OCI-LY7 (cell line): ENCODE data around the gene RUFY3. TPM values are rescaled to one million over a fixed set of nuclear protein-coding genes. Genes with fewer than 3 reads are reported as not detected.
"Not testable (repeated sequence)": the region's sequence is repeated elsewhere in the genome, so short reads cannot be mapped to it uniquely, and the experiment has no call there.

ENCODE experiments used
- BruUV-seq: library from RNA; stranded (reverse); fragments of 400-500 nt; replicated peaks from 2 replicates; lab custom pipeline; 2021; lab: Mats Ljungman, UMichigan
- CTCF ChIA-PET: fragments of 300-600 bp; sonication (Branson Sonifier 250); formaldehyde crosslinking; loops from one replicate; lab custom pipeline; 2022; ENCODE audit warnings: antibody characterized with exemption; ENCODE audit not compliant: unreplicated experiment; lab: Charles Lee
- POLR2A ChIA-PET: fragments of 300-600 bp; sonication (Branson Sonifier 250); formaldehyde crosslinking; loops from one replicate; lab custom pipeline; 2022; ENCODE audit warnings: antibody characterized with exemption; lab: Charles Lee
- DNase-seq: peaks from one replicate; pipeline ENCODE4 v3.0.0-alpha.2; 2015; ENCODE audit warnings: low spot score
- H2AFZ ChIP-seq: fragments of 200-600 bp; sonication (generic), shearing (Covaris generic); 2 replicates; pipeline ENCODE4 v1.6.1; 2014; ENCODE audit warnings: mild to moderate bottlenecking, antibody characterized with exemption, low read length, moderate library complexity
- H3K27ac ChIP-seq: fragments of 200-600 bp; sonication (generic); 2 replicates; pipeline ENCODE4 v1.5.1; 2014; ENCODE audit warnings: mixed run types, low read depth, mild to moderate bottlenecking, moderate library complexity, low read length, inconsistent platforms; ENCODE audit not compliant: poor library complexity, severe bottlenecking
- H3K36me3 ChIP-seq: fragments of 200-600 bp; sonication (generic); 2 replicates; pipeline ENCODE4 v1.6.1; 2014; ENCODE audit warnings: mild to moderate bottlenecking, antibody characterized with exemption, low read length, moderate library complexity, mixed read lengths; ENCODE audit not compliant: insufficient read depth
- H3K4me1 ChIP-seq: fragments of 200-600 bp; sonication (generic); 2 replicates; pipeline ENCODE4 v1.5.1; 2014; ENCODE audit warnings: mild to moderate bottlenecking, low read length; ENCODE audit not compliant: insufficient read depth, poor library complexity, severe bottlenecking
- H3K4me2 ChIP-seq: fragments of 200-600 bp; sonication (generic); 2 replicates; pipeline ENCODE4 v1.6.1; 2014; ENCODE audit warnings: mild to moderate bottlenecking, low read length
- H3K4me3 ChIP-seq: fragments of 200-600 bp; sonication (generic); 2 replicates; pipeline ENCODE4 v1.5.1; 2014; ENCODE audit warnings: mild to moderate bottlenecking, low read depth, low read length; ENCODE audit not compliant: poor library complexity, severe bottlenecking
- H3K79me2 ChIP-seq: fragments of 200-600 bp; sonication (generic); 2 replicates; pipeline ENCODE4 v1.6.1; 2016; ENCODE audit warnings: low read depth, mild to moderate bottlenecking, low read length, moderate library complexity, mixed read lengths; ENCODE audit not compliant: insufficient read depth
- H3K9me2 ChIP-seq: fragments of 200-600 bp; sonication (generic); 2 replicates; pipeline ENCODE4 v1.6.1; 2016; ENCODE audit warnings: mild to moderate bottlenecking, low read length, mixed read lengths; ENCODE audit not compliant: insufficient read depth
- H3K9me3 ChIP-seq: fragments of 200-600 bp; sonication (generic); 2 replicates; pipeline ENCODE4 v1.6.1; 2014; ENCODE audit warnings: mild to moderate bottlenecking, mixed run types, low read length, mixed read lengths
- H4K20me1 ChIP-seq: fragments of 200-600 bp; sonication (generic); 2 replicates; pipeline ENCODE4 v1.6.1; 2014; ENCODE audit warnings: mild to moderate bottlenecking, antibody characterized with exemption, low read length, moderate library complexity, mixed read lengths; ENCODE audit not compliant: insufficient read depth
- CTCF ChIP-seq: fragments of 200-600 bp; sonication (generic); conservative IDR thresholded peaks from 2 replicates; pipeline ENCODE4 v1.5.1; 2014; ENCODE audit warnings: mild to moderate bottlenecking, antibody characterized with exemption, low read length, moderate library complexity, mixed read lengths
- EZH2phosphoT487 ChIP-seq: fragments of 200-600 bp; sonication (generic); IDR thresholded peaks from 2 replicates; pipeline ENCODE4 v1.6.1; 2018; ENCODE audit warnings: low read depth, borderline replicate concordance, mild to moderate bottlenecking, mixed run types, antibody characterized with exemption, low read length, moderate library complexity, mixed read lengths
- intact Hi-C: fragments of 100-400 bp; cut with micrococcal nuclease; formaldehyde crosslinking; loops from one replicate; pipeline ENCODE4 v1.10.0; 2022; ENCODE audit not compliant: unreplicated experiment
- total RNA-seq, 2 experiments: library from RNA; depleted of rRNA in 1 of 2; stranded (reverse); fragments of >200 nt in 1 of 2; shearing (Covaris generic) in 1 of 2; gene quantifications; 2 replicates each; pipeline ENCODE4 v1.2.3, GENCODE V29; 2014 to 2022

RUFY3 gene
- total RNA-seq, 2 experiments from 2014 or later = 36.4 to 52.2 TPM

GRCh38 chr4:70765368-70765767, 43.6 kb downstream of the RUFY3 start:
- no peak overlapping the region for H3K27ac ChIP-seq
- H3K4me3 ChIP-seq = no peak overlapping the region
- no peak overlapping the region for H3K4me2 ChIP-seq
- peaks cover 15% of the 10 kb centered on the region for H3K36me3 ChIP-seq
- no TSS peak for BruUV-seq
- no peaks in the 10 kb centered on the region for H3K9me3 ChIP-seq
- H4K20me1 ChIP-seq = no peaks in the 10 kb centered on the region
- ChIA-PET POLR2A (interaction anchor here (0.6 to 0.7 kb wide), 3 partner anchors 43 to 104 kb away, joined by 3 read pairs; no protein-coding TSS in a partner anchor), CTCF (interaction anchor here (0.6 kb wide), 1 partner anchor 38 kb away, joined by 5 read pairs; no protein-coding TSS in a partner anchor)
- TF ChIP-seq EZH2phosphoT487 (no peak), CTCF (no peak)
- DNase-seq = no peak
- H3K79me2 ChIP-seq = no peaks in the 10 kb centered on the region
- no peaks in the 10 kb centered on the region for H3K4me1 ChIP-seq
- intact Hi-C loops = no loop called here
- no peaks in the 10 kb centered on the region for H3K9me2 ChIP-seq
- H2AFZ ChIP-seq = no peak overlapping the region

GRCh38 chr4:70768301-70768948, 46.7 kb downstream of the RUFY3 start:
- DNase-seq = no peak
- Histone ChIP-seq H3K9me3 (no peaks in the 10 kb centered on the region), H3K4me1 (peaks cover 7% of the 10 kb centered on the region), H3K4me3 (no peak overlapping the region), H3K79me2 (no peaks in the 10 kb centered on the region), H2AFZ (no peak overlapping the region), H4K20me1 (no peaks in the 10 kb centered on the region), H3K4me2 (no peak overlapping the region), H3K27ac (no peak overlapping the region), H3K9me2 (no peaks in the 10 kb centered on the region), H3K36me3 (peaks cover 15% of the 10 kb centered on the region)
- intact Hi-C loops = no loop called here
- POLR2A ChIA-PET = interaction anchor here (0.7 kb wide), 1 partner anchor 187 kb away, joined by 3 read pairs; no protein-coding TSS in a partner anchor
- no TSS peak for BruUV-seq
- CTCF ChIA-PET = interaction anchor here (0.6 kb wide), 1 partner anchor 75 kb away, joined by 3 read pairs; no protein-coding TSS in a partner anchor
- no peak for TF ChIP-seq CTCF
- TF ChIP-seq EZH2phosphoT487 = no peak

DNA sequence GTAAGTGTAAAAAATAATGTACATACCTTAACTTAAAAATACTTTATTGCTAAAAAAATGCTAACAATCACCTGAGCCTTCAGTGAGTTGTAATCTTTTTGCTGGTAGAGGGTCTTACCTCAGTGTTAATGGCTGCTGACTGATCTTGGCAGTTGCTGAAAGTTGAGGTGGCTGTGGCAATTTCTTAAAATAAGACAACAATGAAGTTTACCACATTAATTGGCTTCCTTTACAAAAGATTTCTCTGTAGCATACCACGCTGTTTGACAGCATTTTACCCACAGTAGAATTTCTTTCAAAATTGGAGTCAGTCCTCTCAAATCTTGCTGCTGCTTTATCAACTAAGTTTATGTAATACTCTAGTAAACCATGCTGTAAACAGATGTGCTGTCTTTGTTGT, 47.6 kb downstream of the RUFY3 start:
- DNase-seq, H4K20me1 ChIP-seq, H3K9me2 ChIP-seq, CTCF ChIA-PET, H3K4me1 ChIP-seq, H3K4me3 ChIP-seq, H2AFZ ChIP-seq, intact Hi-C loops, H3K4me2 ChIP-seq, H3K9me3 ChIP-seq, H3K27ac ChIP-seq, BruUV-seq, H3K79me2 ChIP-seq: not testable (repeated sequence)
- POLR2A ChIA-PET = interaction anchor here (1.6 kb wide), 1 partner anchor 15 kb away, joined by 5 read pairs; no protein-coding TSS in a partner anchor
- peaks cover 10% of the 10 kb centered on the region for H3K36me3 ChIP-seq
